EH (cell line): ENCODE results near the gene CHCHD3.

ENCODE experiments used
- DNase-seq: peaks from one replicate; pipeline ENCODE4 v3.0.0-alpha.2; 2015; ENCODE audit warnings: low read depth

The CHCHD3 gene

GRCh38 chr7:132861940-132862554, 219.8 kb downstream of the CHCHD3 start:
- DNase-seq: no peak

- DNase-seq: no peak
Measured at GRCh38 chr7:132861424-132861823, 220.5 kb downstream of the CHCHD3 start.

- DNase-seq: no peak
Measured at GRCh38 chr7:132859199-132859598, 222.7 kb downstream of the CHCHD3 start.

- DNase-seq: no peak
Measured at GRCh38 chr7:132858760-132859159, 223.1 kb downstream of the CHCHD3 start.

- no peak for DNase-seq
Measured at GRCh38 chr7:132858251-132858650, 223.6 kb downstream of the CHCHD3 start.

DNA sequence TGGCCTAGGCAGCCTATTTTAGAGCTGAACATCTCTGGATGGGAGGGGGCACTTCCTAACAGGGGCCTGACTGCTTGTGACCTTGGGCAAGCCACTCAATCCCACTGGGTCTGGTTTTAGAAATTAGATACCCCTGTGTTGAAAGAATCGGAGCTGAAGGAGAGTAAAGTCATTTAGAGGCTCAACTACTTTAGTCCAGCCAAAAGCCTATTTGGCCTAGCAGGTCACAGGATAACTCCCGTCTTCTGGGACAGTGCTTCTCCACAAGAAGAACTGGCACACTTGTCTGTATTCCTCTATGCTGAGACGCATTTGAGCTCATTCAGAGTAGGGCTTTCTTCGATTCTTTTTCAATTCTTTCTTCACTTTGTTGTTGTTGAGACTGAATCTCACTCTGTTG, 224.2 kb downstream of the CHCHD3 start:
- DNase-seq: no peak

DNA sequence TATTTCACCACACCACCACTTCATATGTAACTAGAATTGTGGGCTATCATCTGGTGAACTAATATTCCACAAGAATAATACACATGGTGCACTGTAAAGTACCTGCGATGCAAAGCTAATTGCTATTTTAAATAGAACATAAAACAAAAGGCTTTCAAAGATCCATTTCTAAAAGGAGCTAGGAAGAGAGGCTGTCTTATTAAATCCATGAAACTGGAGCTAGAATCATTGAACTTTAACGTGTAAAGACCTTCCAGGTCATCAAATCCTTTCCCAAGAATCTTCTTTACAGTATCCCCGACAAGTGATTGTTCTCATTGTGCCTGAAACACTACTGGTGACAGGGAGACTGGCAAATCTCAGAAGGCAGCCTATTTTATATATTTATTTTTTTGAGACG, 224.9 kb downstream of the CHCHD3 start:
- no peak for DNase-seq

GRCh38 chr7:132856416-132856815, 225.5 kb downstream of the CHCHD3 start:
- no peak for DNase-seq

GRCh38 chr7:132855901-132856300, 226.0 kb downstream of the CHCHD3 start:
- DNase-seq: no peak

GRCh38 chr7:132854238-132854637, 227.7 kb downstream of the CHCHD3 start:
- peak; percentile 10 for DNase-seq

- no peak for DNase-seq
Measured at GRCh38 chr7:132847376-132847775, 234.5 kb downstream of the CHCHD3 start.

GRCh38 chr7:132846086-132846485, 235.8 kb downstream of the CHCHD3 start:
- no peak for DNase-seq

DNA sequence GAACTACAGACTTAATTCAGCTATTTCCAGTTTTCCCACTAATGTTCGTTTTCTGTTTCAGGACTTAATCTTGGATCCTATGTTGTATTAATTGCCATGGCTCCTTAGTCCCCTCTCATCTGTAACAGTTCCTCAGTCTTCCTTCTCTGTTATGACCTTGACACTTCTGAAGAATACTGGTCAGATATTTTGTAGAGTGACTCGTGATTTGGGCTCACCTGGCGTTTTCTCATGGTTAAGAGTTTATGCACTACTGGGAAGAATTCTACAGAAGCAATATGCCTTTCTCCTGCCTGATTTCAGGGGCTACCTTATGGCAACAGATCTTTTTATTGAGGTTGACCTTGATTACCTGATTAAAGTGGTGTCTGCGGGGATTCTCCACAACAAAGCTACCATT, 239.4 kb downstream of the CHCHD3 start:
- DNase-seq: no peak

DNA sequence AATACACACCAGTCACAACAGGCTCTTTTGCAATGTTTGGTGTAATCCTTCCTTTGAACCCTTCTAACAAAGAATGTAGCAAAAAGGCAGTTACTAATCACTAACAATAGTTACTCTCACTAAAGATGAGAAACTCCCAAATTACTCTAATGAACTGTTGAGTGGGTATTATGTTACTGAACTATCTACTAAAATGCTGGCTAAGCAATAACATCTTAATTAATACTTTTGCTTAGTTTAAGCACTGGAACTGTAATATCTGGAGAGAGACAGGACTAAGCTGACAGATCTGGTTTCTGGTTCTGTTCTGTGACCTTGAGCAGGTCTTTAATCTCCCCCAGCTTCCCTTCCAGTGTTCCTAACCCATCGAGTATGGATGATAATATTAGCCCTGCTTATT, 241.7 kb downstream of the CHCHD3 start:
- DNase-seq: no peak

DNA sequence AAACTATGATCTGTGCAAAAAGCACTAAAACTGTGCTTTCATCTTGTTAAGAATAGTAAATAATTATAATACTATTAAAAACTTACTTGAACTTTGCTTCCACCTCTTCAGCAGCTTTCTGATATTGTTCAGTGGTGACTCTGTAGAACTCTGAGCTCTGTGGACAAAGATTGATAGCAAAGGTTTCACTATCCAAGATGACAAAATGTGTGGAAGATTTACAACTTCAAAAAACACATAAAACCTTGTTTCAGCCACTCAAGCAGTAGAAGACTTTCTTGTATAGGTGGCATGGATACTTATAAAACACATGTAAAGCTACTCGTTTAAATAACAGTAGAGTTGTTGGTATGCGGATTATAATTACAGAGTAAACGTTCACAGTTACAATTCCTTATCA, 243.6 kb downstream of the CHCHD3 start:
- no peak for DNase-seq

DNA sequence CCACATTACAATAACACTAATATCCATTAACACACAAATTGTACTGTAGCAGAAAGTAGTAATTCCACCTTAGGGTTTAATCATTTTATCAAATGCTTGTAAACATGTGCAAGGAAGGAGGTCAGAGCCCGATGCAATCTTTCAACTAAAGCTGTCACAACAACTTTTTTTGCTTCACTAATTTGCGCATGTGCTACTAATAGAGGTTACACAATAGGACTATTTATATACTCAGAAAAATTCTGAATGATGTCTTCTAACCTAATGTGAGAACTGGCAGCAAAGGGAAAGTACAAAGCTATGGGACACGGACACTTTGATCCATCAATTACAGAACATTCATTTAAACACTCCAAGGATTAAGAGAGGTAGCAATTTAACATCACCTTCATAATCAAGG, 244.4 kb downstream of the CHCHD3 start:
- DNase-seq: peak; percentile 39

DNA sequence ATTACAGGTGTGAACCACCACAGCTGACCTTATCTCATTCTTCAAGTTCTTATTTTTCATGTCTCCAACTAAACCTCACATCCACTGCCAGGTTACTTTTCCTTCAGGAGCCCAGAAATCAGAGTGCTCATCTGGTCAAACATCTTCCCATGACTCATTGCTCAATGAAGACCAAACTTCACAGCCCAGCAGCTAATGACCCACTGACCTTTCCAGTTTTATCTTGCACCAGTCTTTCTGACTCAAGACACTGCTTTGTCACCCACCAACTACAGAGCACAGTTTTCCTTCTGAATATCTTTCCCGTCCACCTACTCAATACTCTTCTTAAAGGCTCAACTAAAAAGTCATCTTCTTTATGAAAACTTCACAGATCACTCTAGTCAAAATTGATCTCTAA, 245.1 kb downstream of the CHCHD3 start:
- DNase-seq: peak; percentile 70

GRCh38 chr7:132830941-132831340, 250.9 kb downstream of the CHCHD3 start:
- no peak for DNase-seq

DNA sequence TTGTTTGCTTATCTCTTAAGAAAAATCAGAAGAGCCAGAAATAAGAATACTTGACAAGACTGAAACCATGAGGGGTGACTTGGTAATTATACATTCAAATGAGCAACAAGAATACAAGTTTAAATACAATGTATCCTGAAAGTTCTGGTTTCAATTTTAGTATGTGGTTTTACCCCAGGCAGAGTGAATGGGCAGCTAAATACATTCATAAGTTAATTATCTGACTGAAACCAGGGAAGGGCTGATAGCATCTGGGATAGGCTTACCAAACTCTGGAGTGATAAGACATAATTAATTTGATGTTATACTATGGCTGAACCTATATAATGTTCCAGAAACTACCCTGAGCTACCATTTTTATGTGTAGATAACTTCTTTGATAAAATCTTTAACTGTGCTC, 253.4 kb downstream of the CHCHD3 start:
- peak; percentile 15 for DNase-seq

DNA sequence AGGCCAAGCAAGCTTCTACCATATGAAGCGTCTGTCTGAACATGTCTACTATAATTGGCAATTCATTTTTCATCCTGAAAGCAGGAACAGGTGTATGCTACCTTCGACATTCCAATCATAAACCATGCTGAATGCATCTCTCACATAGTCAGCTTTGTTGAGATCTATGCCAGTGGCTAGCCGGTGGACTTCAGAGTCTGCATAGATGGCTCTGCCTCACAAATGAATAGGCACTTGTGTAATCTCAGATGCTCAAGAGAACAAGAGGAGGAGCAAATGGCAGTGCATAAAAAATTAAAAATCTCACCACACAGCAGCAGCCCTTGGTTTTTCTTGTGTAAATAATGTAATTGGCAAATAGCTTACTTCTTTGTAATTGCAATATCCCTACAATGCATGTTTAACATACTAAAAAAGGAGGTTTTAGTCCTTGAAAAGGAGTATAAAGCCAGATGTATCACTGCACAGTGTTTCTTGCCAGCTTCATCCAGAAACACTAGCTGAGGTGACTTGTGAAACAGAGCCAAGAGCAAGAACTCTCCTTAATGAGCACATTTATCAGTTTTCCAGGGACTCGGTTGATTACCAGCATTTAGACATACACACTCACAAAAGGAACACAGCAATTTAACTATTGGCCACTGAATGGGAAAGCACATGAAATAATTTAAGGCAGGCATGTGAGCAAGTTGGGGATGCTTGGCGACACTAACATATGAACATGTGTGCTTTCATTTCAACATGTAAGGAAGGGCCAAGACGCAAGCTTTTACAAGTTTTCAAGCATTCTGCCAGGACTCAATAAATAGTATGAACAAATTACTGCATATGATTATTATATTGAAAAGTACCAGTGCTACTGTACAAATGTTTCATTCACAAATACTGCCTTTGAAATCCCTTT, 255.7 kb downstream of the CHCHD3 start:
- DNase-seq: no peak

GRCh38 chr7:132825222-132825621, 256.7 kb downstream of the CHCHD3 start:
- no peak for DNase-seq

DNA sequence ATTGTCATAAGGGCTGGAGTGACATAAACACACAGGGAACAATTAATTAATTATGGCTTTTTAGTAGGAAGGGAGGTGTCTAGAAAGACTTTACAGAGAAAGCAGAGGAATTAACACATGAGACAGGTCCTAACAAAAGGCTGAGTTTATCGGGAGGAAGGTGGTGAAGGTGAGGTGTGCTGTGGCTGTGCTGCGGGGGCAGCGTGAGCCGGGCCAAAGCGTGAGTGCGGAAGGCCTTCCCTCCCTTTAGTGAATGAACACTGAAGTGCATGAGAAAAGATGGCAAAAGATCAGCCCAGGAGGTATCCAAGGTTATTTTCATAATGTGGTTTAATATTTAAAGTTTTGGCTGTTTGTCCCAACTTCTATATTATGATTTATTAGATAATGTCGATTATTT, 262.2 kb downstream of the CHCHD3 start:
- no peak for DNase-seq

- DNase-seq: peak; percentile 42
Measured at GRCh38 chr7:132817949-132818348, 263.9 kb downstream of the CHCHD3 start.
